B cell (primary cell): ENCODE results near the gene PRKAB1.
"Not testable (repeated sequence)": the region's sequence is repeated elsewhere in the genome, so short reads cannot be mapped to it uniquely, and the experiment has no call there.

Experiments
- EZH2 ChIP-seq: IDR thresholded peaks from 2 replicates; pipeline ENCODE4 v1.6.1; 2012; ENCODE audit warnings: borderline replicate concordance, low read depth, mild to moderate bottlenecking, moderate library complexity, low read length; ENCODE audit not compliant: insufficient read depth, poor library complexity, severe bottlenecking
- TF ChIP-seq, protein P1 (sequence below): fragments of 200-600 bp; IDR thresholded peaks from one replicate; pipeline ENCODE4 v1.8.0; 2022; ENCODE audit warnings: antibody characterized with exemption, mild to moderate bottlenecking

- TF ChIP-seq, protein P1, sequence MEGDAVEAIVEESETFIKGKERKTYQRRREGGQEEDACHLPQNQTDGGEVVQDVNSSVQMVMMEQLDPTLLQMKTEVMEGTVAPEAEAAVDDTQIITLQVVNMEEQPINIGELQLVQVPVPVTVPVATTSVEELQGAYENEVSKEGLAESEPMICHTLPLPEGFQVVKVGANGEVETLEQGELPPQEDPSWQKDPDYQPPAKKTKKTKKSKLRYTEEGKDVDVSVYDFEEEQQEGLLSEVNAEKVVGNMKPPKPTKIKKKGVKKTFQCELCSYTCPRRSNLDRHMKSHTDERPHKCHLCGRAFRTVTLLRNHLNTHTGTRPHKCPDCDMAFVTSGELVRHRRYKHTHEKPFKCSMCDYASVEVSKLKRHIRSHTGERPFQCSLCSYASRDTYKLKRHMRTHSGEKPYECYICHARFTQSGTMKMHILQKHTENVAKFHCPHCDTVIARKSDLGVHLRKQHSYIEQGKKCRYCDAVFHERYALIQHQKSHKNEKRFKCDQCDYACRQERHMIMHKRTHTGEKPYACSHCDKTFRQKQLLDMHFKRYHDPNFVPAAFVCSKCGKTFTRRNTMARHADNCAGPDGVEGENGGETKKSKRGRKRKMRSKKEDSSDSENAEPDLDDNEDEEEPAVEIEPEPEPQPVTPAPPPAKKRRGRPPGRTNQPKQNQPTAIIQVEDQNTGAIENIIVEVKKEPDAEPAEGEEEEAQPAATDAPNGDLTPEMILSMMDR = not testable (repeated sequence)
- not testable (repeated sequence) for TF ChIP-seq EZH2
Observed at GRCh38 chr12:119618328-119618896, 49.5 kb upstream of the PRKAB1 start.
